HepG2 (cell line): ENCODE results near the gene SOX5. TPM values are rescaled to one million over a fixed set of nuclear protein-coding genes. Genes with fewer than 3 reads are reported as not detected.

Experiments used
- ATAC-seq: fragments of 200-7000 bp; cut with Tn5 transposase; 3 replicates; pipeline ENCODE4 v1.9.1; 2020; ENCODE audit warnings: mild to moderate bottlenecking, moderate library complexity
- BruUV-seq: library from RNA; stranded (reverse); fragments of 400-500 nt; replicated peaks from 2 replicates; lab custom pipeline; 2021; lab: Mats Ljungman, UMichigan
- CTCF ChIA-PET: fragments of 300-600 bp; formaldehyde crosslinking; extraction: SDS; loops from one replicate; lab custom pipeline; 2021; ENCODE audit warnings: low total read pairs, inconsistent platforms, low intra/inter-chr PET ratio; lab: Yijun Ruan, JAX
- POLR2A ChIA-PET: fragments of 350-600 bp; sonication (Branson Sonifier 250); formaldehyde crosslinking; loops from one replicate; lab custom pipeline; 2020; ENCODE audit warnings: antibody characterized with exemption, inconsistent platforms; lab: Yijun Ruan, JAX
- DNase-seq: peaks from one replicate; pipeline ENCODE4 v3.0.0-alpha.2; 2015; ENCODE audit warnings: low spot score
- FAIRE-seq: peaks from 3 replicates; lab custom pipeline; 2011; peaks lifted over from hg19 to GRCh38; lab: Jason Lieb, UNC
- H2AFZ ChIP-seq: one replicate; pipeline ENCODE4 v1.6.1; 2011; ENCODE audit warnings: low read length, inconsistent platforms
- H3K27ac ChIP-seq: fragments of 300-600 bp; 3 replicates; pipeline ENCODE4 v1.8.0; 2011; ENCODE audit warnings: mixed run types, mild to moderate bottlenecking, mixed read lengths, low read length, inconsistent platforms; ENCODE audit not compliant: insufficient read depth; ENCODE audit errors: extremely low read length
- H3K27me3 ChIP-seq, 2 experiments: fragments of 200-600 bp in 1 of 2; 2 replicates in 1 of 2; 3 replicates in 1 of 2; pipeline versions ENCODE4 v1.6.0 to v1.8.0; 2011; ENCODE audit warnings: low read length in 2 of 2, mild to moderate bottlenecking in 2 of 2, moderate library complexity in 2 of 2, inconsistent platforms in 1 of 2; ENCODE audit not compliant: insufficient read depth in 2 of 2, control insufficient read depth in 1 of 2
- H3K36me3 ChIP-seq, 2 experiments: fragments of 200-600 bp in 1 of 2; replicated peaks in 1 of 2; 2 replicates in 1 of 2; 3 replicates in 1 of 2; pipeline versions ENCODE4 v1.5.1 to v1.8.0; 2011; ENCODE audit warnings: low read length in 2 of 2, inconsistent platforms in 1 of 2; ENCODE audit not compliant: insufficient read depth in 2 of 2, control insufficient read depth in 1 of 2
- H3K4me1 ChIP-seq: 2 replicates; pipeline ENCODE4 v1.5.1; 2012; ENCODE audit warnings: low read length, inconsistent platforms; ENCODE audit not compliant: insufficient read depth
- H3K4me2 ChIP-seq: 2 replicates; pipeline ENCODE4 v1.6.0; 2011; ENCODE audit warnings: low read depth, low read length, inconsistent platforms
- H3K4me3 ChIP-seq, 3 experiments: fragments of 200-600 bp in 1 of 3; sonication (generic), shearing (Covaris generic) in 1 of 3; replicated peaks in 1 of 3; 2 replicates each; pipeline ENCODE4 v1.5.1; 2011 to 2016; ENCODE audit warnings: low read length in 3 of 3, inconsistent platforms in 2 of 3, low read depth in 2 of 3, mild to moderate bottlenecking in 2 of 3, control low read depth in 1 of 3, mixed read lengths in 1 of 3; ENCODE audit not compliant: insufficient read depth in 1 of 3
- H3K79me2 ChIP-seq: one replicate; pipeline ENCODE4 v1.6.1; 2011; ENCODE audit warnings: low read length, inconsistent platforms; ENCODE audit not compliant: insufficient read depth
- H3K9ac ChIP-seq: 2 replicates; pipeline ENCODE4 v1.6.0; 2011; ENCODE audit warnings: mild to moderate bottlenecking, low read depth, low read length, inconsistent platforms; ENCODE audit not compliant: insufficient read depth
- H3K9me3 ChIP-seq: 2 replicates; pipeline ENCODE4 v1.5.1; 2012; ENCODE audit warnings: mild to moderate bottlenecking, low read length
- H4K20me1 ChIP-seq: 2 replicates; pipeline ENCODE4 v1.6.0; 2011; ENCODE audit warnings: inconsistent platforms, mild to moderate bottlenecking, low read length, moderate library complexity; ENCODE audit not compliant: insufficient read depth
- MAFF ChIP-seq: IDR thresholded peaks from 2 replicates; pipeline ENCODE4 v1.6.1; 2011; ENCODE audit warnings: low read depth, low read length, improper control_type of control experiment
- MAFK ChIP-seq, 2 experiments: IDR thresholded peaks in 1 of 2; conservative IDR thresholded peaks in 1 of 2; 2 replicates each; pipeline ENCODE4 v1.6.1; 2011; ENCODE audit warnings: improper control_type of control experiment in 2 of 2, low read length in 2 of 2
- WGBS: methylation state at CpG from one replicate; pipeline ENCODE4 v1.1.6; 2017; ENCODE audit warnings: low lambda C conversion rate; 5-methylcytosine and 5-hydroxymethylcytosine counted together
- in situ Hi-C: cut with HindIII; loops from 2 replicates; pipeline ENCODE4 v1.10.0; 2017; ENCODE audit warnings: low pct_unique_long_range_greater_than_20kb; ENCODE audit not compliant: extremely low pct_ligation_motif_present
- intact Hi-C: fragments of 100-400 bp; cut with micrococcal nuclease; formaldehyde crosslinking; loops from one replicate; pipeline ENCODE4 v1.10.0; 2022; ENCODE audit not compliant: unreplicated experiment
- polyA plus RNA-seq, 8 experiments: library from polyadenylated mRNA; depleted of rRNA in 3 of 8; stranded (reverse) in 7 of 8; unstranded in 1 of 8; fragments of >200 nt; fragmentation: Illumina TruSeq in 4 of 8; extraction: Trizol in 4 of 8; gene quantifications; 2 replicates each; pipeline versions ENCODE4 v1.2.1 to v1.2.3, GENCODE V29; 2011 to 2016; ENCODE audit warnings: low read depth in 4 of 8, missing spikeins in 1 of 8, mixed read lengths in 1 of 8; ENCODE audit not compliant: insufficient read depth in 1 of 8
- total RNA-seq, 5 experiments: library from RNA; depleted of rRNA; stranded (reverse); fragments of >200 nt; fragmentation: Illumina TruSeq; extraction: Trizol; gene quantifications; 2 replicates each; pipeline ENCODE4 v1.2.3, GENCODE V29; 2016; ENCODE audit warnings: low read depth in 1 of 5
- TF ChIP-seq, protein P1 (sequence below): sonication (generic); formaldehyde crosslinking; IDR thresholded peaks from 2 replicates; pipeline ENCODE4 v1.4.0; 2020; ENCODE audit warnings: mild to moderate bottlenecking, missing genetic modification reagents

SOX5 gene
- total and polyA plus RNA-seq, 2 of the 13 experiments (the other 11 are each of a cell fraction or from before 2014, with no cell fraction given), result 18.5 to 76.4 TPM

GRCh38 chr12:23752245-23752644, 197.2 kb downstream of the SOX5 start:
- H3K79me2 ChIP-seq, result no peaks in the 10 kb centered on the region
- H3K9ac ChIP-seq, result no peak overlapping the region
- ChIA-PET CTCF (no interaction called here), POLR2A (no interaction called here)
- WGBS, result 98% methylated on average over 5 of the region's 5 CpGs
- no peak overlapping the region for H3K27ac ChIP-seq
- ATAC-seq (no peak), FAIRE-seq (no peak), DNase-seq (no peak)
- in situ Hi-C loops, result no loop called here
- H3K9me3 ChIP-seq, result no peaks in the 10 kb centered on the region
- H3K4me2 ChIP-seq, result no peak overlapping the region
- H3K27me3 ChIP-seq, result no peaks in the 10 kb centered on the region
- H3K4me1 ChIP-seq, result peaks cover under 1% of the 10 kb centered on the region; the same call in 1 of the 2 replicates
- H4K20me1 ChIP-seq, result peaks cover 4% of the 10 kb centered on the region; the same call in 1 of the 2 replicates
- TF ChIP-seq MAFF (peak; percentile 59; the same call in 1 of the 2 replicates), MAFK (conservative IDR thresholded peaks at IDR 0.05 in 1 of 2, IDR thresholded peaks at IDR 0.05 in 1 of 2; ENCODE audit: low read length in 2 of 2) (peak in 1 of 2 experiments; percentile 62; a peak in 2 of 4 replicates)
- TF ChIP-seq, protein P1, sequence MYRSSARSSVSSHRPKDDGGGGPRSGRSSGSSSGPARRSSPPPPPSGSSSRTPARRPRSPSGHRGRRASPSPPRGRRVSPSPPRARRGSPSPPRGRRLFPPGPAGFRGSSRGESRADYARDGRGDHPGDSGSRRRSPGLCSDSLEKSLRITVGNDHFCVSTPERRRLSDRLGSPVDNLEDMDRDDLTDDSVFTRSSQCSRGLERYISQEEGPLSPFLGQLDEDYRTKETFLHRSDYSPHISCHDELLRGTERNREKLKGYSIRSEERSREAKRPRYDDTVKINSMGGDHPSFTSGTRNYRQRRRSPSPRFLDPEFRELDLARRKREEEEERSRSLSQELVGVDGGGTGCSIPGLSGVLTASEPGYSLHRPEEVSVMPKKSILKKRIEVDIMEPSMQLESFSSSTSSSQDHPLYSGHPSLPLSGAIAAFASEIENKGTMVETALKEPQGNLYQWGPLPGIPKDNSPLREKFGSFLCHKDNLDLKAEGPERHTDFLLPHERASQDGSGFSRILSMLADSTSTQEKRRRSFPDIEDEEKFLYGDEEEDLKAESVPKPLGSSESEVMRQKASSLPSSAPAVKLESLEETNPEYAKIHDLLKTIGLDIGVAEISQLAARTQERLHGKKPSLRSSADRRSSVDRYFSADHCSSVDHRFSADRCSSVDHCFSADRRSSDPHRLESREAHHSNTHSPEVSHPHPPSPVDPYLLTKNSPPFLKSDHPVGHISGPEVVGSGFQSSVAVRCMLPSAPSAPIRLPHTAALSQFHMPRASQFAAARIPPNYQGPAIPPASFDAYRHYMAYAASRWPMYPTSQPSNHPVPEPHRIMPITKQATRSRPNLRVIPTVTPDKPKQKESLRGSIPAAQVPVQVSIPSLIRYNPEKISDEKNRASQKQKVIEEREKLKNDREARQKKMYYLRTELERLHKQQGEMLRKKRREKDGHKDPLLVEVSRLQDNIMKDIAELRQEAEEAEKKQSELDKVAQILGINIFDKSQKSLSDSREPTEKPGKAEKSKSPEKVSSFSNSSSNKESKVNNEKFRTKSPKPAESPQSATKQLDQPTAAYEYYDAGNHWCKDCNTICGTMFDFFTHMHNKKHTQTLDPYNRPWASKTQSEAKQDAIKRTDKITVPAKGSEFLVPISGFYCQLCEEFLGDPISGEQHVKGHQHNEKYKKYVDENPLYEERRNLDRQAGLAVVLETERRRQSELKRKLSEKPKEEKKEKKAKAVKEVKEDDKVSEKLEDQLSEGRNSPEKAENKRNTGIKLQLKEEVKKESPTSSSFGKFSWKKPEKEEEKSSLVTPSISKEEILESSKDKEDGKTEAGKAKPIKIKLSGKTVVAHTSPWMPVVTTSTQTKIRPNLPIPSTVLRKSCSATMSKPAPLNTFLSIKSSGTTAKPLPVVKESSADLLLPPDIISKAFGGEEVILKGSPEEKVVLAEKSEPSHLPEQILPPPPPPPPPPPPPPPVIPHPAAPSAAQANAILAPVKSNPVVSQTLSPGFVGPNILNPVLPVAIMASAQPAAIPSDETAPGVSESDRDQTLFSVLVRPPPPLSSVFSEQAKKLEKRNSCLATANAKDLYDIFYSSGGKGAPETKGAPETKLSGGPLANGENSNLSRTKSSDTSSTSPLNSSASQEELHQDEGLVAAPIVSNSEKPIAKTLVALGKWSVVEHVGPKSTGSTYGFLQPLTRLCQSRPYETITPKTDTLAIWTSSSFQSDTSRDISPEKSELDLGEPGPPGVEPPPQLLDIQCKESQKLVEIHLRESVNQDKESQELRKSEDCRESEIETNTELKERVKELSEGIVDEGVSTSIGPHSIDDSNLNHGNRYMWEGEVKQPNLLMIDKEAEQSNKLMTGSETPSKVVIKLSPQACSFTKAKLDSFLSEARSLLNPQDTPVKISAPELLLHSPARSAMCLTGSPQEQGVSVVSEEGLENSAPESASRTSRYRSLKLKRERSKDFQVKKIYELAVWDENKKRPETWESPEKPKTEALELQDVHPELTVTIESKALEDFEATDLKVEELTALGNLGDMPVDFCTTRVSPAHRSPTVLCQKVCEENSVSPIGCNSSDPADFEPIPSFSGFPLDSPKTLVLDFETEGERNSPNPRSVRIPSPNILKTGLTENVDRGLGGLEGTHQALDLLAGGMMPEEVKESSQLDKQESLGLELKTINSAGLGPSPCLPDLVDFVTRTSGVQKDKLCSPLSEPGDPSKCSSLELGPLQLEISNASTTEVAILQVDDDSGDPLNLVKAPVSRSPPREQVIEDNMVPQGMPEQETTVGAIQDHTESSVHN (CRISPR knock-in tag), result no peak
- intact Hi-C loops, result no loop called here
- H3K4me3 ChIP-seq, result no peak overlapping the region
- H3K36me3 ChIP-seq, result peaks cover 7 to 33% of the 10 kb centered on the region in 2 experiments; a peak in 3 of 5 replicates
- BruUV-seq, result no TSS peak
- no peak overlapping the region for H2AFZ ChIP-seq
